Thoracic aorta (tissue), 2 donors: ENCODE results near the gene OLIG2. TPM values are rescaled to one million over a fixed set of nuclear protein-coding genes. Genes with fewer than 3 reads are reported as not detected.
A peak's percentile ranks its signal among the peaks of the same experiment; 100 is the strongest.

ENCODE experiments used
- ATAC-seq: fragments of 150-250 bp; one replicate; pipeline ENCODE4 v1.8.0; 2017; ENCODE audit warnings: low read depth; ENCODE audit not compliant: insufficient number of reproducible peaks, low FRiP score
- DNase-seq: peaks from one replicate; pipeline ENCODE4 v3.0.0-alpha.2; 2020; ENCODE audit warnings: low spot score
- H3K27ac ChIP-seq, 2 donors: fragments of 200-600 bp; sonication (generic); 1 replicate in 1 of 2; 2 replicates in 1 of 2; pipeline ENCODE4 v1.5.1; 2016; ENCODE audit warnings: mild to moderate bottlenecking in 2 of 2, moderate library complexity in 2 of 2
- H3K27me3 ChIP-seq: fragments of 200-600 bp; sonication (generic); replicated peaks from 2 replicates; pipeline ENCODE4 v1.6.0; 2016; ENCODE audit warnings: mild to moderate bottlenecking; ENCODE audit not compliant: insufficient read depth
- H3K36me3 ChIP-seq: fragments of 200-600 bp; sonication (generic); one replicate; pipeline ENCODE4 v1.5.1; 2016
- H3K4me1 ChIP-seq, 2 donors: fragments of 200-600 bp; sonication (generic); 1 replicate in 1 of 2; 2 replicates in 1 of 2; pipeline versions ENCODE4 v1.5.1 to v1.6.0; 2016; ENCODE audit warnings: low read depth in 2 of 2, mild to moderate bottlenecking in 1 of 2; ENCODE audit not compliant: control insufficient read depth in 1 of 2
- H3K4me3 ChIP-seq: fragments of 200-600 bp; sonication (generic); 2 replicates; pipeline ENCODE4 v1.5.1; 2016; ENCODE audit warnings: mild to moderate bottlenecking
- H3K9me3 ChIP-seq: fragments of 200-600 bp; sonication (generic); 2 replicates; pipeline ENCODE4 v1.5.1; 2016
- CTCF ChIP-seq: fragments of 200-600 bp; sonication (generic); IDR thresholded peaks from one replicate; pipeline ENCODE4 v1.5.1; 2019; ENCODE audit warnings: antibody characterized with exemption
- total RNA-seq, 2 donors: library from RNA; depleted of rRNA; stranded (reverse); fragments of >200 nt; gene quantifications; one replicate each; pipeline versions ENCODE4 v1.1.0 to v1.2.3, GENCODE V29; 2016

OLIG2 gene
- not detected for total RNA-seq

DNA sequence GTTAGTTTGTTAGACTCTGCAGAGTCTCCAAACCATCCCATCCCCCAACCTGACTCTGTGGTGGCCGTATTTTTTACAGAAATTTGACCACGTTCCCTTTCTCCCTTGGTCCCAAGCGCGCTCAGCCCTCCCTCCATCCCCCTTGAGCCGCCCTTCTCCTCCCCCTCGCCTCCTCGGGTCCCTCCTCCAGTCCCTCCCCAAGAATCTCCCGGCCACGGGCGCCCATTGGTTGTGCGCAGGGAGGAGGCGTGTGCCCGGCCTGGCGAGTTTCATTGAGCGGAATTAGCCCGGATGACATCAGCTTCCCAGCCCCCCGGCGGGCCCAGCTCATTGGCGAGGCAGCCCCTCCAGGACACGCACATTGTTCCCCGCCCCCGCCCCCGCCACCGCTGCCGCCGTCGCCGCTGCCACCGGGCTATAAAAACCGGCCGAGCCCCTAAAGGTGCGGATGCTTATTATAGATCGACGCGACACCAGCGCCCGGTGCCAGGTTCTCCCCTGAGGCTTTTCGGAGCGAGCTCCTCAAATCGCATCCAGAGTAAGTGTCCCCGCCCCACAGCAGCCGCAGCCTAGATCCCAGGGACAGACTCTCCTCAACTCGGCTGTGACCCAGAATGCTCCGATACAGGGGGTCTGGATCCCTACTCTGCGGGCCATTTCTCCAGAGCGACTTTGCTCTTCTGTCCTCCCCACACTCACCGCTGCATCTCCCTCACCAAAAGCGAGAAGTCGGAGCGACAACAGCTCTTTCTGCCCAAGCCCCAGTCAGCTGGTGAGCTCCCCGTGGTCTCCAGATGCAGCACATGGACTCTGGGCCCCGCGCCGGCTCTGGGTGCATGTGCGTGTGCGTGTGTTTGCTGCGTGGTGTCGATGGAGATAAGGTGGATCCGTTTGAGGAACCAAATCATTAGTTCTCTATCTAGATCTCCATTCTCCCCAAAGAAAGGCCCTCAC is at the start of gene OLIG2:
Gene OLIG2, plus strand, starts transcription at position 447 of the 954 bp plus-strand sequence. CDS start 928 bp downstream, outside the sequence.
- Histone ChIP-seq H3K9me3 (no peaks in the 10 kb centered on the region), H3K4me1 (peaks cover 10 to 50% of the 10 kb centered on the region in 2 donors), H3K27ac (no peak within 1 kb of the TSS), H3K36me3 (no peaks in the 10 kb centered on the region), H3K4me3 (peak within 1 kb of the TSS; percentile 44), H3K27me3 (no peaks in the 10 kb centered on the region)
- DNase-seq (no peak), ATAC-seq (no peak)
- TF ChIP-seq CTCF, result no peak

GRCh38 chr21:32976791-32977190 is 48.9 kb upstream of the OLIG2 start:
- H3K36me3 ChIP-seq, result no peaks in the 10 kb centered on the region
- no peak for DNase-seq
- TF ChIP-seq CTCF, result no peak
- H3K27ac ChIP-seq, result no peak overlapping the region
- no peak overlapping the region for H3K4me3 ChIP-seq
- ATAC-seq, result no peak
- H3K4me1 ChIP-seq, result no peaks in the 10 kb centered on the region
- H3K9me3 ChIP-seq, result no peaks in the 10 kb centered on the region
- no peaks in the 10 kb centered on the region for H3K27me3 ChIP-seq

DNA sequence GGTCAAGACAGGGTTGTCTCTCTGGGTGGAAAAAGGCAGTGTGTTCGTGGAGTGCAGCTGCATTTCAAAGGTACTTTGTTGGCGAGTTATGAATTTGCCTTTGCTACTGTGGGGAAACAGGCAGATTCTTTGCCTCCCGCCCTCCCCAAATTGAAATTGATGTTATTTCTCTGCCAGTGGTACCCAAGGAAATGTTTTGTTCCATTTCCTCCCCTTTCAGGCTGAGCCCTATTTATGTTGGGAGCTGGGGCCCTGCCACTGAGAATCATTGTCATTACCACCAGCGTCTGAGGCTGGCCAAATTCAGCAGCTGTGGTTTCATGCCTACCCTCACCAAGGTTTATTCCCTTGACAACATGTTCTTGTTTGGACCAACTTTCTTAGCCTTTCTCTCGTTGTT is 48.5 kb upstream of the OLIG2 start:
- no peak for TF ChIP-seq CTCF
- Histone ChIP-seq H3K9me3 (no peaks in the 10 kb centered on the region), H3K4me1 (no peaks in the 10 kb centered on the region), H3K4me3 (no peak overlapping the region), H3K36me3 (no peaks in the 10 kb centered on the region), H3K27ac (no peak overlapping the region), H3K27me3 (no peaks in the 10 kb centered on the region)
- DNase-seq (no peak), ATAC-seq (no peak)

DNA sequence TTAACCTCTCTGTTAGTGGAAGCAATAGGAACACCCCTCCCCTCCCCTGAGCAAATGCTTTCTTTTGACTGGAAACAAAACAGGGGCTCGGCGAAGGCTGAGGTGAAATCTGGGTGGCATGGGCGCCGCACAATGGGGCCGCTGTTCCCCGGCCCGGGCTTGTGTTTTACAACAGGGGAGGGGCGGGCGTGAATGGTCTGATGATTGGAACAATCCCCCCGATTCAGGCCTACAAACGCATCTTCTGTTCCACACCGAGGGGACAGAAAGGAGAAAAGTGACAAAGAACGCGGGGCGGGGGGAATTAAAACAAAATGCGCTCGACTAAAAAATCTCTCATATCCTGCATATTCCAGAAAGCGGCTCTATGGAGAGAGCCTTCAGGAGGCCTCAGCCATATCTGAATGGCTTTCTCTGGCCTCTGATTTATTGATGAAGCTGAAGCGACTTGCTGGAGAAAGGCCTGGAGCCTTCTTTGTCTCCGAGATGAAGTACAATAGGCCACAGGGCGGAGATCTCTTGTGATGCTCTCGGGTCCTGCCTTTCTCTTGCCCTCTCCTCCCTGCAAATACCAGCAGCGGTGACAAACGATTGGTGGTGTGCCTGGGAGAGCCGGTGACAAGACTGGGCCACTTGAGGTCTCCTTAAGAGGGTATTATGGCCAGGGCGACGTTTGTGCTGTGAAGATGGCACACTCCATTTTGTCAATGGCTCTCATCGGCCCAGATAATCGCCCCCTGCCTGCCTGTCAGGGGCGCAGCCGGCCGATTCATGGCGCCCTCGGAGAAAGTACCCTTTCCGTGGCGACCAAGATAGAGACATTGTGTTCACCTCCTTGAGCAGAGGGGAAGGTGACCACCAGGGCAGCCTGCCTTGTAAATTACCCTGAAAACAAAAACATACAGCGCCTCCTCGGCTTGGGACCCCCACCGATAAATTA is 47.1 kb upstream of the OLIG2 start:
- no peak for TF ChIP-seq CTCF
- no peaks in the 10 kb centered on the region for H3K9me3 ChIP-seq
- H3K4me1 ChIP-seq, result no peaks in the 10 kb centered on the region
- no peak for ATAC-seq
- no peak overlapping the region for H3K4me3 ChIP-seq
- H3K27me3 ChIP-seq, result no peaks in the 10 kb centered on the region
- H3K36me3 ChIP-seq, result no peaks in the 10 kb centered on the region
- no peak for DNase-seq
- no peak overlapping the region for H3K27ac ChIP-seq
